ENCODE results near the gene SLC16A3.

GRCh38 chr17:82224666-82225065 is 4.2 kb upstream of the SLC16A3 start:
- TF ChIP-seq POLR2A (IDR thresholded peaks at IDR 0.05) = no peak
- TF ChIP-seq CTCF (IDR thresholded peaks at IDR 0.05) = no peak
- TF ChIP-seq POLR2AphosphoS5 (IDR thresholded peaks at IDR 0.05; ENCODE audit: insufficient read depth in 1 of 2, low read depth in 1 of 2) = no peak

Measured in vagina (tissue), 2 donors.